Measurements from ENCODE around the gene DCANP1.

The DCANP1 gene

DNA sequence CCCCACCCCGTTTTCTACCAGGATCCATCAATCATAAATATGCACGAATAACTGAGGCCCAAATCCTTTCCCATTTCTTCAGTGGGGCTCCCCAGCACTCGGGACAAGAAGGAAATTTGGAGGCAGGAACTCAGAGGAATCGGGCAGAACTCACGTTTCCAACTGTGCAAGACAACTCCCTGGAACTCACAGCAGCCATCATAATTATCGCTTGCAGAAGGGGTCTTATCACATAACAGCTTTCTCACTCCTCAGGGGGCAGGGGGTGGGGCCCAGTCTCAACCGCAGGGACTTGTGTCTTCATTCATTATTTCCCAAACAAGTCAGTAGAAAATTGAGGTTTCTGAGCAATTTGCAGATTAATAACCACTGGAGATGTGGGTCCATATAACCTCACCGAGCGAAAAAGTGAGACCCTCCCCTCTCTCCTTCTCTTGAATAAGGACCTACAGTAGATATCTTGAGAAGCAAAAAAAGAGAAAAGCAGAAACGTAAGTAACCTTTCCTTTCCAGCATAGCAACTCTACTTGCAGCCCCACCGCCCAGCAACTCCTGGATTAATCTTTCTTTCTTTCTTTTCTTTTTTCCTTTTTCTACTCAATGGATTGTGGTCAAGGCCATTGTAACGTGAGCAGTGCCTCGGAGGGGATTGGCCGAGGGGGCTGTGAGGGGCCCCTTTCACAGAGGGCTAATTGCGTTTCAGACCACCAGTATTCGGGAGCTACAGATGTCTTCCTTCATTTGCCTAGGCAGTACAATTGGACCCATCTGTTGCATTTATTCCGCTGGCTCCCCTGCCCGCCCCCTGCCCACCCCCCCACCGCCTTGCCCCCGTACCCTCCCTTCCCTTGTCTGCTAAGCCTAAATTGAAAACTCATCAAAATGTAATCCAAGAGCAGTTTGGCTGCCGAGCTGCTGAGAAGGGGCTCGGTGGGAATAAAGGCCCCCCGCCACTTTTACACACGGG is 29.8 kb upstream of the DCANP1 start:
- no peak overlapping the region for H3K27ac ChIP-seq
- no peak for TF ChIP-seq ZFX (IDR thresholded peaks at IDR 0.05)
- TF ChIP-seq, protein P1, sequence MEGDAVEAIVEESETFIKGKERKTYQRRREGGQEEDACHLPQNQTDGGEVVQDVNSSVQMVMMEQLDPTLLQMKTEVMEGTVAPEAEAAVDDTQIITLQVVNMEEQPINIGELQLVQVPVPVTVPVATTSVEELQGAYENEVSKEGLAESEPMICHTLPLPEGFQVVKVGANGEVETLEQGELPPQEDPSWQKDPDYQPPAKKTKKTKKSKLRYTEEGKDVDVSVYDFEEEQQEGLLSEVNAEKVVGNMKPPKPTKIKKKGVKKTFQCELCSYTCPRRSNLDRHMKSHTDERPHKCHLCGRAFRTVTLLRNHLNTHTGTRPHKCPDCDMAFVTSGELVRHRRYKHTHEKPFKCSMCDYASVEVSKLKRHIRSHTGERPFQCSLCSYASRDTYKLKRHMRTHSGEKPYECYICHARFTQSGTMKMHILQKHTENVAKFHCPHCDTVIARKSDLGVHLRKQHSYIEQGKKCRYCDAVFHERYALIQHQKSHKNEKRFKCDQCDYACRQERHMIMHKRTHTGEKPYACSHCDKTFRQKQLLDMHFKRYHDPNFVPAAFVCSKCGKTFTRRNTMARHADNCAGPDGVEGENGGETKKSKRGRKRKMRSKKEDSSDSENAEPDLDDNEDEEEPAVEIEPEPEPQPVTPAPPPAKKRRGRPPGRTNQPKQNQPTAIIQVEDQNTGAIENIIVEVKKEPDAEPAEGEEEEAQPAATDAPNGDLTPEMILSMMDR (conservative IDR thresholded peaks at IDR 0.05), result no peak

DNA sequence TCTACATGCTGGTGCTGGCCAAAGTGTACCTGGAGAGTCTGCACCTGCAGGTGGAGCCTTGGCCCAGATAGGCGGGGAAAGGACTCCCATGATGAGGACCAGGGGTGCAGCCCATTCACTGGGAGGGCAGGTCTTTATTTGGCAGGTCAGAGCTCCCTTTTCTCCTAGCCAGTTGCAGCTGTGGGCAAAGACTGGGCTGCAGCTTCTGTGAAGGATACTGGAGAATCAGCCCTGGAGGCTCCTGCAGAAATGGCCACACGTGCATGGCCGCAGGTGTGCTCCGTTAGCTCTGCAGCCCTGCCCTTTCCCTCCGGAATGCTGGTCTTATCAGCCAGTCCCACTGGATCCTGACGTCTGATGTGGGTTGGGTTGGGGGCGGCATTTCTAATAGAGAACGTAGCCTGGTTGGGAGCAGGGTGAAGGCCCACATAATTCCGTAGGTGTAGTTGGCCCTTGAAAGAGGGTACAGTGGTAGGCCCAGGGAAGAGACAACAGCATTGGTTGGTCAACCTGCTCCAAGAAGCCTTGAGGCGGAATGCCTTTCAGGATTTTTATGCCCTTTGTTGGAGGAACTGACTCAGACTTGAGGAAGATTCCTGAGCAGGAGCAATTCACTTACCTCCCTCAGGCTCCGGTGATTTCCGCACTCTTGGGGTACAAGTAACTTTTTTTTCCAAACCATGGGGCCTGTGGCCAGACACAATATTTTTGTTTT is 27.0 kb upstream of the DCANP1 start:
- TF ChIP-seq ZFX (IDR thresholded peaks at IDR 0.05), result no peak
- TF ChIP-seq, protein P1 (conservative IDR thresholded peaks at IDR 0.05), result no peak
- no peak overlapping the region for H3K27ac ChIP-seq

DNA sequence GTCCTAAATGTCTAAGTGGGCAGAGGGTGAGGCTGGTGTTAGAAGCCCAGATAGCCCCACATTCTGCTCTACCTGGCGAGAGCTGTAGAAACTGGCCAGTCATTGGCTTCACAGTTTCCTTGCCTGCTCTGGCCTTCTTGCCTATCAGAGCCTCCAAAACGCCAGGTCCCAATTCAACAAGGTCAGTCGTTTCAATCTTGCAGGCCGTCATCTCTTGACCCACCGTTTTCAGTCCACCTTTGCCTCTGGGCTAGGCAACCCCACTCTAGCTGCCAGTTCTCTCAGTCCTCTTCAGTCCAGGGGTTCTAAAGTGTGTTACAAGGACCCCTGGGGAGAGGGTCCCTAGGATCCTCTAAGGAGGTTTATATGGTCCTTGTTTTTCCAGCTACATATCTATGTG is 25.0 kb upstream of the DCANP1 start:
- TF ChIP-seq, protein P1 (conservative IDR thresholded peaks at IDR 0.05), result no peak
- no peak overlapping the region for H3K27ac ChIP-seq

DNA sequence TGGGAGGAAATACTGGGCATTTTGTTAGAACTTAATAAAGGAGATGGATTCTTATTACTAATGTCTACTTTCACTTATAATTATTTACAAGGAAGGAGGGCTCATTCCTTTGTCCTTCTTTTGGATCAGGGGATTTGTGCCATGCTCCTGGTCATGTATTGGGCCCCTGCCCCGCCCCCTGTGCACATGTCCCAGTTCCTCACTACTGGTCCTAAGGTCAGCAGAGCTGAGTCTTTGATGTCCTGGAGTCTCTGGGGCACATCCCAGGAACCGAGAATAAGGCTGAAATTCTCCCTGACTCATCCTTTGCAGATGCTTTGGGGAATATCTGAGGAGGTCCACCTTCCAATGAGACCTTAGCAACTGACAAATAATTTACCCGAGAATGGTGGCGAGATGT is 24.6 kb upstream of the DCANP1 start:
- TF ChIP-seq, protein P1 (conservative IDR thresholded peaks at IDR 0.05), result no peak
- no peak for TF ChIP-seq ZFX (IDR thresholded peaks at IDR 0.05)
- H3K27ac ChIP-seq, result no peak overlapping the region

DNA sequence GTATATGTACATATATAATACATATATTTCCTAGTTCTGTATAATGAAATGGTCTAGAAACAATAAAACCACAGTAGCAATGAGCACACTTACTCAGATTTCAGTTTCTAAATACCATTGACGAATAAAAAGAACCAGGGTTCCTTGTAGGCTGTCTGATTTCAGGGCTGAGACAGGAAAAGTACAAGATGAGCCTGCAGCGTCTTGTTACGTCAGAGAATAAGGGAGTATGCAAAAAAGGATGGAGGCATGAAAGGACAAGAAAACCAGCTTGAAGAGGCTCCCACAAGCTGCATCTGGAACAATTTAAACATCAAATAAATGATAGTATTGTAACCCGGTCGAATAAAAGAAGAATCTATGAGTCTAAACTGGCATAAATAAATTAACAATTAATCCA is 22.8 kb upstream of the DCANP1 start:
- TF ChIP-seq, protein P1 (conservative IDR thresholded peaks at IDR 0.05), result no peak
- TF ChIP-seq ZFX (IDR thresholded peaks at IDR 0.05), result no peak

DNA sequence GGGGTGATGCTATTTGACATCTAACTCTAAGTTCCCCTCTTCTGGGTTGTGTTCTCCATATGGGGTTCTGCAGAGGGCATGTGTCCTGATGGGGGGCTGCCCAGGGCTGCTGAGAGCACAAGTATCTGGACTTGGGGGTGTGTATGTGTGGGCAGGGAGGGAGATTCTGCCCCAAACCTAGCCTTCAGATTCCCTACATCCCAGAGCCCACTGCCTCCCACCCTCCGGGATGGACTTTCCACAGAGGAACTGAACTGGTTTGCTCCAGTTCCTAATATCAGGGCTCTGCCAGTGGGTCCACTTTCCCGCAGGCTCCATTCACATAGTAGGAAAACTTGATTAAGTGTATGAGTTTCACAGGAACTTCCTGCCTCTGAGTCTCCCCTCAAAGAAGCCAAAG is 21.4 kb upstream of the DCANP1 start:
- TF ChIP-seq ZFX (IDR thresholded peaks at IDR 0.05), result no peak
- TF ChIP-seq, protein P1 (conservative IDR thresholded peaks at IDR 0.05), result no peak
- H3K27ac ChIP-seq, result no peak overlapping the region

More for the DNA sequence above, 22.8 kb upstream of the DCANP1 start:
- no peak overlapping the region for H3K27ac ChIP-seq

Measured in C4-2B (cell line).